GM12878 (cell line): ENCODE results near the gene NTRK1. TPM values are rescaled to one million over a fixed set of nuclear protein-coding genes. Genes with fewer than 3 reads are reported as not detected.
A peak's percentile ranks its signal among the peaks of the same experiment; 100 is the strongest.

Experiments used
- ATAC-seq: fragments of 200-7000 bp; cut with Tn5 transposase; 3 replicates; pipeline ENCODE4 v1.9.1; 2020; ENCODE audit warnings: mild to moderate bottlenecking, moderate library complexity
- BruUV-seq: library from RNA; stranded (reverse); fragments of 400-500 nt; replicated peaks from 2 replicates; lab custom pipeline; 2021; lab: Mats Ljungman, UMichigan
- CTCF ChIA-PET: fragments of 300-600 bp; sonication (Branson Sonifier 250); formaldehyde crosslinking; extraction: SDS; loops from one replicate; lab custom pipeline; 2021; ENCODE audit warnings: inconsistent platforms; lab: Yijun Ruan, JAX
- POLR2A ChIA-PET: fragments of 350-600 bp; formaldehyde crosslinking; extraction: SDS; loops from one replicate; lab custom pipeline; 2021; ENCODE audit warnings: inconsistent platforms; lab: Charles Lee
- RAD21 ChIA-PET: fragments of 300-600 bp; sonication (Branson Sonifier 250); formaldehyde crosslinking; loops from one replicate; lab custom pipeline; 2023; ENCODE audit warnings: antibody characterized with exemption; ENCODE audit not compliant: unreplicated experiment; lab: Charles Lee
- SMC1A ChIA-PET: fragments of 300-600 bp; sonication (Branson Sonifier 250); formaldehyde crosslinking; loops from one replicate; lab custom pipeline; 2023; ENCODE audit not compliant: unreplicated experiment, uncharacterized antibody; lab: Charles Lee
- DNase-seq: peaks from one replicate; pipeline ENCODE4 v3.0.0-alpha.2; 2011; ENCODE audit warnings: low read depth, low spot score
- FAIRE-seq: peaks from 3 replicates; lab custom pipeline; 2011; peaks lifted over from hg19 to GRCh38; lab: Jason Lieb, UNC
- H2AFZ ChIP-seq: 2 replicates; pipeline ENCODE4 v1.6.0; 2011; ENCODE audit warnings: low read depth, low read length, control low read depth; ENCODE audit not compliant: control insufficient read depth
- H3K27ac ChIP-seq: 2 replicates; pipeline ENCODE4 v1.5.1; 2011; ENCODE audit warnings: control low read depth; ENCODE audit not compliant: control insufficient read depth, insufficient read depth
- H3K27me3 ChIP-seq, 2 experiments: replicated peaks in 1 of 2; 2 replicates each; pipeline versions ENCODE4 v1.6.0 to v1.6.1; 2011; ENCODE audit warnings: low read length in 1 of 2; ENCODE audit not compliant: control insufficient read depth in 2 of 2, insufficient read depth in 2 of 2
- H3K36me3 ChIP-seq, 2 experiments: 2 replicates each; pipeline ENCODE4 v1.5.1; 2011; ENCODE audit warnings: low read length in 1 of 2; ENCODE audit not compliant: control insufficient read depth in 2 of 2, insufficient read depth in 2 of 2
- H3K4me1 ChIP-seq: 2 replicates; pipeline ENCODE4 v1.6.1; 2011; ENCODE audit warnings: mild to moderate bottlenecking, low read length, moderate library complexity, mixed read lengths; ENCODE audit not compliant: control insufficient read depth, insufficient read depth
- H3K4me2 ChIP-seq: 2 replicates; pipeline ENCODE4 v1.6.0; 2011; ENCODE audit warnings: control low read depth; ENCODE audit not compliant: control insufficient read depth, insufficient read depth
- H3K4me3 ChIP-seq: fragments of 200-600 bp; sonication (generic); 2 replicates; pipeline ENCODE4 v1.5.1; 2016
- H3K79me2 ChIP-seq: 2 replicates; pipeline ENCODE4 v1.6.0; 2011; ENCODE audit warnings: low read length; ENCODE audit not compliant: control insufficient read depth, insufficient read depth
- H3K9ac ChIP-seq: 2 replicates; pipeline ENCODE4 v1.8.0; 2011; ENCODE audit warnings: low read length, control low read depth, mixed read lengths; ENCODE audit not compliant: control insufficient read depth, insufficient read depth
- H3K9me3 ChIP-seq: replicated peaks from 3 replicates; pipeline ENCODE4 v1.5.1; 2011; ENCODE audit warnings: mild to moderate bottlenecking, low read length; ENCODE audit not compliant: control insufficient read depth, insufficient read depth
- H4K20me1 ChIP-seq: 2 replicates; pipeline ENCODE4 v1.6.0; 2011; ENCODE audit not compliant: control insufficient read depth, insufficient read depth
- EZH2 ChIP-seq: IDR thresholded peaks from 2 replicates; pipeline ENCODE4 v1.6.1; 2012; ENCODE audit warnings: low read depth, mild to moderate bottlenecking, control low read depth, inconsistent platforms, low read length, borderline replicate concordance; ENCODE audit not compliant: control insufficient read depth
- NBN ChIP-seq: fragments of 450-650 bp; IDR thresholded peaks from 2 replicates; pipeline ENCODE4 v1.6.1; 2016
- NFXL1 ChIP-seq: fragments of 450-650 bp; IDR thresholded peaks from 2 replicates; pipeline ENCODE4 v1.6.1; 2017; ENCODE audit warnings: antibody characterized with exemption, mild to moderate bottlenecking, borderline replicate concordance
- NFYA ChIP-seq: IDR thresholded peaks from 2 replicates; pipeline ENCODE4 v1.6.1; 2011; ENCODE audit warnings: low read depth, mild to moderate bottlenecking, low read length, improper control_type of control experiment, borderline replicate concordance
- TAF1 ChIP-seq: IDR thresholded peaks from 2 replicates; pipeline ENCODE4 v1.6.1; 2011; ENCODE audit warnings: mild to moderate bottlenecking, low read depth, low read length, borderline replicate concordance
- USF2 ChIP-seq: IDR thresholded peaks from 2 replicates; pipeline ENCODE4 v1.6.1; 2011; ENCODE audit warnings: low read depth, low read length, improper control_type of control experiment, borderline replicate concordance
- whole genome bisulfite sequencing: methylation state at CpG from one replicate; pipeline ENCODE4 v1.1.6; 2016; ENCODE audit warnings: low lambda C conversion rate; ENCODE audit not compliant: insufficient replicate concordance, insufficient coverage; ENCODE audit errors: missing lambda C conversion rate; 5-methylcytosine and 5-hydroxymethylcytosine counted together
- in situ Hi-C: fragments of 300-500 bp; cut with MboI; formaldehyde crosslinking; loops from 9 replicates; pipeline ENCODE4 v1.14.3; 2018; ENCODE audit warnings: mixed read lengths
- intact Hi-C: fragments of 100-400 bp; cut with micrococcal nuclease; formaldehyde crosslinking; loops from one replicate; pipeline ENCODE4 v1.14.2; 2022; ENCODE audit not compliant: unreplicated experiment
- polyA plus RNA-seq, 11 experiments: library from polyadenylated mRNA; depleted of rRNA in 4 of 11; unstranded in 6 of 11; stranded (reverse) in 5 of 11; fragments of >200 nt; fragmentation: Nextera tagmentation in 4 of 11; fragmentation: Illumina TruSeq in 1 of 11; extraction: Ambion mirVana in 4 of 11; extraction: Trizol in 1 of 11; gene quantifications; 1 replicate in 1 of 11; 2 replicates in 10 of 11; pipeline versions ENCODE4 v1.2.1 to v1.2.3, GENCODE V29; 2011 to 2016; ENCODE audit warnings: inconsistent platforms in 2 of 11, missing spikeins in 2 of 11, low read depth in 1 of 11
- total RNA-seq, 4 experiments: library from RNA; depleted of rRNA in 3 of 4; stranded (reverse); fragments of >200 nt in 3 of 4; fragmentation: Illumina TruSeq in 1 of 4; extraction: Trizol in 1 of 4; gene quantifications; 2 replicates each; pipeline versions ENCODE4 v1.2.1 to v1.2.3, GENCODE V29; 2013 to 2021

NTRK1 gene
- total and polyA plus RNA-seq, 10 of the 15 experiments (the other 5 are each of a cell fraction or from before 2014, with no cell fraction given), result 0.10 to 0.56 (median 0.40) TPM; not detected in 7

- no TSS peak for BruUV-seq
- H3K4me2 ChIP-seq, result peak overlapping the region; percentile 88; the same call in 1 of the 2 replicates
- H3K4me3 ChIP-seq, result 0 out of 2 replicates have a peak overlapping the region, but pooled peaks have one; percentile 59
- ChIA-PET CTCF (interaction anchor here (0.7 to 8.5 kb wide), 15 partner anchors 11 to 237 kb away, joined by 3 to 60 read pairs (median 6); partner anchors contain the start of genes INSRR, METTL25B and NTRK1), SMC1A (interaction anchor here (1.1 kb wide), 2 partner anchors 89 kb away, joined by 3 read pairs; no protein-coding TSS in a partner anchor), POLR2A (interaction anchor here (0.8 kb wide), 1 partner anchor 11 kb away, joined by 3 read pairs; no protein-coding TSS in a partner anchor), RAD21 (interaction anchor here (1.0 to 1.7 kb wide), 3 partner anchors 22 to 88 kb away, joined by 6 to 8 read pairs (median 7); no protein-coding TSS in a partner anchor)
- TF ChIP-seq EZH2 (no peak), TAF1 (no peak), NFYA (no peak), NBN (no peak)
- H2AFZ ChIP-seq, result no peak overlapping the region
- H3K79me2 ChIP-seq, result no peaks in the 10 kb centered on the region
- no peak overlapping the region for H3K9ac ChIP-seq
- no peaks in the 10 kb centered on the region for H4K20me1 ChIP-seq
- FAIRE-seq (no peak), ATAC-seq (no peak), DNase-seq (no peak)
- no peaks in the 10 kb centered on the region; a peak in 1 of 4 replicates for H3K36me3 ChIP-seq
- H3K4me1 ChIP-seq, result peaks cover 20% of the 10 kb centered on the region
- in situ Hi-C loops, result no loop called here
- 92% methylated on average over 7 of the region's 7 CpGs for WGBS
- no peak overlapping the region for H3K27ac ChIP-seq
- intact Hi-C loops, result no loop called here
- H3K27me3 ChIP-seq, result no peaks in the 10 kb centered on the region
- H3K9me3 ChIP-seq, result no peaks in the 10 kb centered on the region
Measured at GRCh38 chr1:156814571-156815260, 45.9 kb upstream of the NTRK1 start.

DNA sequence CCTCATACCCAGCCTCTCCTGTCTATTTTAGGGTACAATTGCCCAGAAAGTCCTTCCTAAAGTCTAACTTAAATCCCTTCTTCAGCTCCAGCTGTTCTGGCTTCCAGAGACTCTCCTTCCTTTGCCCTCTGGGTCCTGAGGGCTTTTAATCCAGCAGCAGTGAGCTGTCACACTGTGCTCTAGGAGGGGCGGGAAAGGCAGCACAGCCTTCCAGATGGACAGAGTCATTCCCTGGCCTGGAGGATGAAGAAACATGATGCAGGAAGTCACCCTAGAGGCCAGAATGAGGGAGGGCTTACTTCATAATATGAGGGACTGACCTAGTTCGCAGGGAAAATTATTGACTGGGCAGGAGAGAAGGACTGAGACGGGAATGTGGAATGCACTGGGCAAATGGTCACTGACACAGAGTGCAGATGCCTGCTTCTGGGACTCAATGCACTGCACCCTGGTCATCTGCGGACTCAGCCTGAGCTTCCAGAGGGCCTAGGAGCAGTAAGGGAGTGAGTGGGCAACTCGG lies 45.3 kb upstream of the NTRK1 start:
- 76% methylated on average over 5 of the region's 5 CpGs for WGBS
- no peak for FAIRE-seq
- ChIA-PET SMC1A (interaction anchor here (1.1 to 3.3 kb wide), 2 partner anchors 22 to 89 kb away, joined by 3 to 20 read pairs; no protein-coding TSS in a partner anchor), RAD21 (interaction anchor here (1.1 to 1.7 kb wide), 2 partner anchors 8 to 89 kb away, joined by 3 to 6 read pairs; no protein-coding TSS in a partner anchor), CTCF (interaction anchor here (2.2 to 6.1 kb wide), 4 partner anchors 22 to 89 kb away, joined by 12 to 52 read pairs (median 22); partner anchors contain the start of genes INSRR and NTRK1), POLR2A (interaction anchor here (1.3 kb wide), 1 partner anchor 13 kb away, joined by 4 read pairs; no protein-coding TSS in a partner anchor)
- no peak for TF ChIP-seq USF2
- no peak for TF ChIP-seq NFXL1
- Histone ChIP-seq H3K27ac (no peak overlapping the region), H3K79me2 (no peaks in the 10 kb centered on the region), H4K20me1 (no peaks in the 10 kb centered on the region), H3K36me3 (no peaks in the 10 kb centered on the region; a peak in 1 of 4 replicates), H3K9me3 (no peaks in the 10 kb centered on the region), H3K27me3 (no peaks in the 10 kb centered on the region), H2AFZ (no peak overlapping the region), H3K9ac (no peak overlapping the region), H3K4me3 (no peak overlapping the region), H3K4me1 (peaks cover 20% of the 10 kb centered on the region), H3K4me2 (peak overlapping the region; percentile 82; the same call in 1 of the 2 replicates)
- ATAC-seq, result no peak
- intact Hi-C loops, result no loop called here
- no TSS peak for BruUV-seq
- in situ Hi-C loops, result no loop called here
- no peak for DNase-seq
